22Rv1 (cell line): ENCODE data around the gene CCDC120.

Source experiments
- CTCF ChIP-seq: fragments of 450-650 bp; IDR thresholded peaks from 2 replicates; pipeline ENCODE4 v1.5.1; 2017; ENCODE audit warnings: mild to moderate bottlenecking
- ZFX ChIP-seq: fragments of 450-650 bp; IDR thresholded peaks from 2 replicates; pipeline ENCODE4 v1.6.1; 2017; ENCODE audit warnings: antibody characterized with exemption, borderline replicate concordance

DNA sequence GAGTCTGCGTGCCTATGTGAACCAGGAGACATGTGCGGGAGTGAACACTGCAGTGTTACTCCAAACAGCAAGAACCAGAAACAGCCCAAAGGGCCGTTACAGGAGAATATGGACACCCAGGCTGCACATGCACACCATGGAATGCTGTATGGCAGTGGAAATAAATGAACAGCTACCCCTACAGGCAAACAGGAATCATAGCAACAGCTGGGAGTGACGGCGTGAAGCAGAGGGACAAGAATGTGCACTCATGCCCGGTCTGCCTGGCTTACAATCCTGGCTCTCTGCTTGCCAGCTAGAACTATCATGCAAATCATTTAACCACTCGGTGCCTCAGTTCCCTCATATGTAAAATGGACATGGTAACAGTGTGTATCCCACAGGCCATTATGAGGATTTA lies 48.1 kb downstream of the CCDC120 start:
- TF ChIP-seq CTCF (peak; percentile 24), ZFX (no peak)
